Lung (tissue), 12 donors: Measurements from ENCODE around the gene SIPA1. TPM values are rescaled to one million over a fixed set of nuclear protein-coding genes. Genes with fewer than 3 reads are reported as not detected.
A peak's percentile ranks its signal among the peaks of the same experiment; 100 is the strongest.

Experiments used
- ATAC-seq: fragments of 200-7000 bp; cut with Tn5 transposase; one replicate; pipeline ENCODE4 v1.9.1; 2020; ENCODE audit warnings: moderate number of reproducible peaks; ENCODE audit not compliant: insufficient read depth, low FRiP score
- DNase-seq, 3 donors: peaks; one replicate each; pipeline ENCODE4 v3.0.0-alpha.2; 2013 to 2017
- H3K27ac ChIP-seq, 2 donors: one replicate each; pipeline ENCODE4 v1.5.1; 2013; ENCODE audit warnings: mild to moderate bottlenecking in 2 of 2, moderate library complexity in 2 of 2, control low read depth in 1 of 2, inconsistent platforms in 1 of 2, low read depth in 1 of 2, low read length in 1 of 2
- H3K27me3 ChIP-seq, 3 donors: one replicate each; pipeline ENCODE4 v1.5.1; 2013; ENCODE audit warnings: low read length in 2 of 3; ENCODE audit not compliant: control insufficient read depth in 3 of 3, insufficient read depth in 3 of 3
- H3K36me3 ChIP-seq, 4 donors: one replicate each; pipeline ENCODE4 v1.5.1; 2013; ENCODE audit warnings: low read length in 4 of 4, mild to moderate bottlenecking in 1 of 4, moderate library complexity in 1 of 4; ENCODE audit not compliant: control insufficient read depth in 4 of 4, insufficient read depth in 4 of 4
- H3K4me1 ChIP-seq, 5 donors: one replicate each; pipeline ENCODE4 v1.5.1; 2013; ENCODE audit warnings: low read length in 5 of 5, mild to moderate bottlenecking in 2 of 5, moderate library complexity in 1 of 5; ENCODE audit not compliant: control insufficient read depth in 5 of 5, insufficient read depth in 5 of 5
- H3K4me3 ChIP-seq: one replicate; pipeline ENCODE4 v1.5.1; 2013; ENCODE audit warnings: mild to moderate bottlenecking, control low read depth, moderate library complexity
- H3K9ac ChIP-seq, 2 donors: one replicate each; pipeline ENCODE4 v1.5.1; 2013; ENCODE audit warnings: low read length in 2 of 2, control low read depth in 1 of 2; ENCODE audit not compliant: insufficient read depth in 1 of 2
- H3K9me3 ChIP-seq, 4 donors: one replicate each; pipeline ENCODE4 v1.5.1; 2013; ENCODE audit warnings: low read length in 3 of 4, mild to moderate bottlenecking in 1 of 4, moderate library complexity in 1 of 4; ENCODE audit not compliant: control insufficient read depth in 4 of 4, insufficient read depth in 3 of 4
- WGBS, 2 donors: extraction: QIAGEN DNeasy Blood & Tissue Kit; methylation state at CpG; one replicate each; pipeline ENCODE4 v1.1.7; 2013; 5-methylcytosine and 5-hydroxymethylcytosine counted together
- polyA plus RNA-seq, 2 donors: library from polyadenylated mRNA; stranded (reverse); fragments of 200-250 nt; gene quantifications; one replicate each; pipeline ENCODE4 v1.2.1, GENCODE V29; 2013
- total RNA-seq, 2 donors: library from RNA; depleted of rRNA in 1 of 2; stranded (reverse); fragments of >200 nt in 1 of 2; gene quantifications; one replicate each; pipeline ENCODE4 v1.2.1, GENCODE V29; 2014 to 2021
- TF ChIP-seq, protein P1 (sequence below): IDR thresholded peaks from 2 replicates; pipeline ENCODE4 v1.5.1; 2012; ENCODE audit warnings: mild to moderate bottlenecking; ENCODE audit errors: control extremely low read depth, extremely low read depth
- donor health status: control.
- donor health status: control.
- donor health status: Bipolar disorder and iron deficiency.
- donor health status: healthy.
- donor health status: DM: yes; HTN: yes; CAD: no.

The SIPA1 gene
- total and polyA plus RNA-seq, 4 donors: 39.7 to 102 (median 82.8) TPM

DNA sequence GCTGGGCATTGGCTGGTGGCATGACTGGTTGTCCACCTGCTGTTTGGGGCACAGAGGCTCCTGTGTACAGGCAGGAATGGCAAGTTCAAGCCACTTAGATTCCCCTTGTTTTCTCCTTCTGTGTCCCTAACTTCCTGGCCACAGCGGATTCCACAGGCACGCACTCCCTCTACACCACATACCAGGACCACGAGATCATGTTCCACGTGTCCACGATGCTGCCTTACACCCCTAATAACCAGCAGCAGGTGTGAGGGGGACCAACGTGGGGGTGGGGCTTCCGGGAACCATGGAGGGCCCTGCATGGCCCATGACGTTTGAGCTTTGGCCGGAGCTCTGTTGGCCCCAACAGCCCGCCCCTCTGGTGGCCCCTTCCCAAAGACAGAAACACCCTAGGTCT, 7.8 kb downstream of the SIPA1 start:
- Histone ChIP-seq H3K4me1 (peaks cover 0 to 20% (median 0%) of the 10 kb centered on the region in 5 donors), H3K27ac (no peak overlapping the region), H3K9ac (no peak overlapping the region), H3K36me3 (peaks cover 0 to 72% (median 6%) of the 10 kb centered on the region in 4 donors), H3K27me3 (no peaks in the 10 kb centered on the region), H3K9me3 (no peaks in the 10 kb centered on the region), H3K4me3 (no peak overlapping the region)
- TF ChIP-seq, protein P1, sequence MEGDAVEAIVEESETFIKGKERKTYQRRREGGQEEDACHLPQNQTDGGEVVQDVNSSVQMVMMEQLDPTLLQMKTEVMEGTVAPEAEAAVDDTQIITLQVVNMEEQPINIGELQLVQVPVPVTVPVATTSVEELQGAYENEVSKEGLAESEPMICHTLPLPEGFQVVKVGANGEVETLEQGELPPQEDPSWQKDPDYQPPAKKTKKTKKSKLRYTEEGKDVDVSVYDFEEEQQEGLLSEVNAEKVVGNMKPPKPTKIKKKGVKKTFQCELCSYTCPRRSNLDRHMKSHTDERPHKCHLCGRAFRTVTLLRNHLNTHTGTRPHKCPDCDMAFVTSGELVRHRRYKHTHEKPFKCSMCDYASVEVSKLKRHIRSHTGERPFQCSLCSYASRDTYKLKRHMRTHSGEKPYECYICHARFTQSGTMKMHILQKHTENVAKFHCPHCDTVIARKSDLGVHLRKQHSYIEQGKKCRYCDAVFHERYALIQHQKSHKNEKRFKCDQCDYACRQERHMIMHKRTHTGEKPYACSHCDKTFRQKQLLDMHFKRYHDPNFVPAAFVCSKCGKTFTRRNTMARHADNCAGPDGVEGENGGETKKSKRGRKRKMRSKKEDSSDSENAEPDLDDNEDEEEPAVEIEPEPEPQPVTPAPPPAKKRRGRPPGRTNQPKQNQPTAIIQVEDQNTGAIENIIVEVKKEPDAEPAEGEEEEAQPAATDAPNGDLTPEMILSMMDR: no peak
- ATAC-seq: no peak
- 76 to 87% methylated on average over 10 of the region's 10 CpGs for WGBS, 2 donors
- DNase-seq: peak in 1 of 3 donors; percentile 17

DNA sequence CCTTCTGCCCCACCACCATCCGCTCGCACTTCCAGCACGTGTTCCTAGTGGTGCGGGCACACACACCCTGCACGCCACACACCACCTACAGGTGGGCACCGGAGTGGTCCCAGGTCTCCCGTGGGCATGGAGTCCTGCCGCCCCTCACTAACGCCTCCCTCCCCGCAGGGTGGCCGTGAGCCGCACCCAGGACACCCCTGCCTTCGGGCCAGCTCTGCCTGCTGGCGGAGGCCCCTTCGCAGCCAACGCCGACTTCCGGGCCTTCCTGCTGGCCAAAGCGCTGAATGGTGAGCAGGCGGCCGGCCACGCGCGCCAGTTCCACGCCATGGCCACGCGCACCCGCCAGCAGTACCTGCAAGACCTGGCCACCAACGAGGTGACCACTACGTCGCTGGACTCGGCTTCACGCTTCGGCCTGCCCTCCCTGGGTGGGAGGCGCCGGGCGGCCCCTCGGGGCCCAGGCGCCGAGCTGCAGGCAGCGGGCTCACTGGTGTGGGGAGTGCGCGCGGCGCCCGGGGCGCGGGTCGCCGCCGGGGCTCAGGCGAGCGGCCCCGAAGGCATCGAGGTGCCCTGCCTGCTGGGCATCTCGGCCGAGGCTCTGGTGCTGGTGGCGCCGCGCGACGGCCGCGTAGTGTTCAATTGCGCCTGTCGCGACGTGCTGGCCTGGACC, 8.5 kb downstream of the SIPA1 start:
- DNase-seq (no peak), ATAC-seq (no peak)
- TF ChIP-seq, protein P1: no peak
- 89 to 96% methylated on average over 62 to 68 of the region's 68 CpGs for WGBS, 2 donors
- Histone ChIP-seq H3K27me3 (no peaks in the 10 kb centered on the region), H3K27ac (no peak overlapping the region), H3K4me1 (peaks cover 0 to 18% (median 1%) of the 10 kb centered on the region in 5 donors), H3K9ac (no peak overlapping the region), H3K36me3 (peaks cover 0 to 73% (median 5%) of the 10 kb centered on the region in 4 donors), H3K4me3 (no peak overlapping the region), H3K9me3 (no peaks in the 10 kb centered on the region)

DNA sequence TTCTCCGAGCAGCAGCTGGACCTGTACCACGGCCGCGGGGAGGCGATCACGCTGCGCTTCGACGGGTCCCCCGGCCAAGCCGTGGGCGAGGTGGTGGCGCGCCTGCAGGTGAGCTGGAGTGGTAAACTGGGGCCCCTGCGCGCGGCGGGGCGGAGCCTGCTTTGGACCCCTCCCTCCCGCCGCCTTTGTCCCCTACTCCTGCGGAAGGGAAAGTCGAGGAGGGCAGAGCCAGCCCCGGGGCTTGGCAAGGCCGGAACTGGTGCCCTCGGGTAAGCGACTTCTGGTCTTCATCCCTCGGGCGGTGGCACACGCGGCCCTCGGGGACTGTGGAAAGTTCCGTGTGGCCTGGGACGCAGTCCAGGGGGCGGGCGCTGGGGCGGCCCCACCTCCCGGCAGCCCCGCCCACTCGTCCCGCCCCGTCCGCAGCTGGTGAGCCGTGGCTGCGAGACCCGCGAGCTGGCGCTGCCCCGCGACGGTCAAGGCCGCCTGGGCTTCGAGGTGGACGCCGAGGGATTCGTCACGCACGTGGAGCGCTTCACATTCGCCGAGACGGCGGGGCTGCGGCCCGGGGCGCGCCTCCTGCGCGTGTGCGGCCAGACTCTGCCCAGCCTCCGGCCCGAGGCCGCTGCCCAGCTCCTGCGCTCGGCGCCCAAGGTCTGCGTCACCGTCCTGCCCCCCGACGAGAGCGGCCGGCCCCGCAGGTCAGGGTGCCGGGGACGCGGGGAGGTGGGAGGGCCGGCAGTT, 9.2 kb downstream of the SIPA1 start:
- H3K27me3 ChIP-seq: no peaks in the 10 kb centered on the region
- H3K36me3 ChIP-seq: peaks cover 0 to 72% (median 5%) of the 10 kb centered on the region in 4 donors
- H3K4me3 ChIP-seq: peak overlapping the region; percentile 27
- 61 to 77% methylated on average over 83 to 87 of the region's 87 CpGs for WGBS, 2 donors
- peak overlapping the region in 1 of 2 donors; percentile 59 for H3K27ac ChIP-seq
- ATAC-seq: peak; percentile 22
- peaks cover 0 to 22% (median 8%) of the 10 kb centered on the region in 5 donors for H3K4me1 ChIP-seq
- DNase-seq: peak; percentile 29 to 48 (median 44)
- no peaks in the 10 kb centered on the region for H3K9me3 ChIP-seq
- H3K9ac ChIP-seq: no peak overlapping the region
- TF ChIP-seq, protein P1: no peak
